SK-N-SH (cell line): ENCODE results near the gene EFNB1. TPM values are rescaled to one million over a fixed set of nuclear protein-coding genes. Genes with fewer than 3 reads are reported as not detected.

Experiments used
- CTCF ChIA-PET: fragments of 300-600, 350-600 bp; formaldehyde crosslinking; extraction: SDS; loops from one replicate; lab custom pipeline; 2021; lab: Yijun Ruan, JAX
- POLR2A ChIA-PET: fragments of 350-600 bp; sonication (Branson Sonifier 250); formaldehyde crosslinking; extraction: SDS; loops from one replicate; lab custom pipeline; 2020; ENCODE audit warnings: antibody characterized with exemption, inconsistent platforms; lab: Yijun Ruan, JAX
- DNase-seq: peaks from one replicate; pipeline ENCODE4 v3.0.0; 2012
- H2AFZ ChIP-seq: fragments of 200-600 bp; sonication (generic); 2 replicates; pipeline ENCODE4 v1.8.1; 2016; ENCODE audit warnings: antibody characterized with exemption, mild to moderate bottlenecking, low read depth
- H3F3A ChIP-seq: fragments of 200-600 bp; sonication (generic); replicated peaks from 2 replicates; pipeline ENCODE3; 2016; ENCODE audit warnings: antibody characterized with exemption, mild to moderate bottlenecking; ENCODE audit not compliant: insufficient read depth
- H3K27ac ChIP-seq, 2 experiments: fragments of 200-500 bp in 1 of 2; fragments of 200-600 bp in 1 of 2; sonication (Bioruptor generic) in 1 of 2; sonication (generic), shearing (Covaris generic) in 1 of 2; 2 replicates each; pipeline versions ENCODE4 v1.5.1 to v1.6.1; 2014 to 2016; ENCODE audit warnings: low read depth in 2 of 2, inconsistent platforms in 1 of 2, low read length in 1 of 2, mild to moderate bottlenecking in 1 of 2, mixed read lengths in 1 of 2
- H3K27me3 ChIP-seq: fragments of 200-600 bp; sonication (generic), shearing (Covaris generic); 2 replicates; pipeline ENCODE4 v1.6.1; 2016; ENCODE audit warnings: mixed run types; ENCODE audit not compliant: insufficient read depth
- H3K36me3 ChIP-seq, 2 experiments: fragments of 200-500 bp in 1 of 2; fragments of 200-600 bp in 1 of 2; sonication (Bioruptor generic) in 1 of 2; sonication (generic) in 1 of 2; replicated peaks in 1 of 2; 2 replicates each; pipeline versions ENCODE3 to v1.5.1; 2014 to 2016; ENCODE audit warnings: low read length in 1 of 2, mild to moderate bottlenecking in 1 of 2; ENCODE audit not compliant: insufficient read depth in 2 of 2, control insufficient read depth in 1 of 2
- H3K4me1 ChIP-seq, 2 experiments: fragments of 200-500 bp in 1 of 2; fragments of 200-600 bp in 1 of 2; sonication (Bioruptor generic) in 1 of 2; sonication (generic), shearing (Covaris generic) in 1 of 2; 2 replicates each; pipeline versions ENCODE4 v1.5.1 to v1.6.1; 2014 to 2016; ENCODE audit warnings: low read depth in 1 of 2, low read length in 1 of 2, mixed run types in 1 of 2; ENCODE audit not compliant: insufficient read depth in 2 of 2, control insufficient read depth in 1 of 2
- H3K4me2 ChIP-seq: fragments of 200-600 bp; sonication (generic), shearing (Covaris generic); 2 replicates; pipeline ENCODE4 v1.6.1; 2017; ENCODE audit warnings: mixed run types
- H3K4me3 ChIP-seq, 2 experiments: fragments of 200-500 bp in 1 of 2; fragments of 200-600 bp in 1 of 2; sonication (Bioruptor generic) in 1 of 2; sonication (generic), shearing (Covaris generic) in 1 of 2; 2 replicates each; pipeline versions ENCODE4 v1.5.1 to v1.8.1; 2014 to 2016; ENCODE audit warnings: low read depth in 2 of 2, inconsistent platforms in 1 of 2, low read length in 1 of 2, mild to moderate bottlenecking in 1 of 2, mixed read lengths in 1 of 2, moderate library complexity in 1 of 2
- H3K79me2 ChIP-seq: fragments of 200-600 bp; sonication (generic); 2 replicates; pipeline ENCODE4 v1.8.1; 2017; ENCODE audit warnings: mild to moderate bottlenecking; ENCODE audit not compliant: insufficient read depth
- H3K9ac ChIP-seq: fragments of 200-600 bp; sonication (generic); 2 replicates; pipeline ENCODE4 v1.6.1; 2017; ENCODE audit warnings: mixed run types
- H3K9me2 ChIP-seq: fragments of 200-600 bp; sonication (generic); 2 replicates; pipeline ENCODE4 v1.6.1; 2017; ENCODE audit warnings: mixed run types
- H3K9me3 ChIP-seq: fragments of 200-600 bp; sonication (generic); 2 replicates; pipeline ENCODE4 v1.6.1; 2017; ENCODE audit warnings: mixed run types, mild to moderate bottlenecking, moderate library complexity
- H4K20me1 ChIP-seq: fragments of 200-600 bp; sonication (generic); 2 replicates; pipeline ENCODE4 v1.6.1; 2017; ENCODE audit warnings: mild to moderate bottlenecking, mixed run types; ENCODE audit not compliant: insufficient read depth
- FOXJ3 ChIP-seq: sonication (generic); formaldehyde crosslinking; IDR thresholded peaks from 2 replicates; pipeline ENCODE4 v1.5.1; 2020; ENCODE audit warnings: mild to moderate bottlenecking, missing genetic modification reagents
- GATA2 ChIP-seq: sonication (generic); formaldehyde crosslinking; IDR thresholded peaks from 2 replicates; pipeline ENCODE4 v1.5.0; 2020; ENCODE audit warnings: mild to moderate bottlenecking, missing genetic modification reagents
- NRF1 ChIP-seq: IDR thresholded peaks from 2 replicates; pipeline ENCODE4 v1.6.1; 2012; ENCODE audit warnings: low read depth, mild to moderate bottlenecking, low read length
- RAD21 ChIP-seq: IDR thresholded peaks from 2 replicates; pipeline ENCODE4 v1.6.1; 2012; ENCODE audit warnings: mild to moderate bottlenecking, low read length
- RCOR1 ChIP-seq: fragments of 150-350 bp; IDR thresholded peaks from 2 replicates; pipeline ENCODE4 v1.6.1; 2017; ENCODE audit warnings: antibody characterized with exemption, low read length
- RFX5 ChIP-seq: IDR thresholded peaks from 2 replicates; pipeline ENCODE4 v1.6.1; 2012; ENCODE audit warnings: mild to moderate bottlenecking, improper control_type of control experiment, low read length
- SIN3A ChIP-seq: IDR thresholded peaks from 2 replicates; pipeline ENCODE4 v1.6.1; 2012; ENCODE audit warnings: low read depth, mild to moderate bottlenecking, low read length, moderate library complexity, borderline replicate concordance
- SMC3 ChIP-seq: IDR thresholded peaks from 2 replicates; pipeline ENCODE4 v1.6.1; 2012; ENCODE audit warnings: low read depth, low read length, improper control_type of control experiment
- YY1 ChIP-seq: IDR thresholded peaks from 2 replicates; pipeline ENCODE4 v1.4.0; 2012; ENCODE audit warnings: low read depth, mild to moderate bottlenecking
- whole genome bisulfite sequencing: methylation state at CpG from one replicate; pipeline ENCODE4 v1.1.6; 2017; ENCODE audit warnings: low lambda C conversion rate; 5-methylcytosine and 5-hydroxymethylcytosine counted together
- polyA plus RNA-seq, 3 experiments: library from polyadenylated mRNA; depleted of rRNA; stranded (reverse); fragments of >200 nt; gene quantifications; 2 replicates each; pipeline ENCODE4 v1.2.3, GENCODE V29; 2012
- TF ChIP-seq, protein P1 (sequence below): fragments of 200-600 bp; sonication (generic); IDR thresholded peaks from 2 replicates; pipeline ENCODE4 v1.6.1; 2017; ENCODE audit warnings: antibody characterized with exemption, mild to moderate bottlenecking, moderate library complexity
- TF ChIP-seq, protein P2 (sequence below): fragments of 150-350 bp; IDR thresholded peaks from 2 replicates; pipeline ENCODE4 v1.6.1; 2017; ENCODE audit warnings: antibody characterized with exemption, low read length, low read depth, borderline replicate concordance
- TF ChIP-seq, protein P3 (sequence below): fragments of 150-350 bp; IDR thresholded peaks from 2 replicates; pipeline ENCODE4 v1.6.1; 2016; ENCODE audit warnings: mild to moderate bottlenecking, low read depth, low read length

The EFNB1 gene
- polyA plus RNA-seq, 1 of the 3 experiments (the other 2 are of a cell fraction) = 8.4 TPM

GRCh38 chrX:68801737-68802290, 27.0 kb upstream of the EFNB1 start:
- H3K27ac ChIP-seq = no peak overlapping the region
- no peaks in the 10 kb centered on the region for H3K4me1 ChIP-seq
- no peak for DNase-seq
- no peak overlapping the region for H3K4me3 ChIP-seq
- CTCF ChIA-PET = interaction anchor here (0.8 kb wide), 1 partner anchor 586 kb away, joined by 3 read pairs; no protein-coding TSS in a partner anchor
- TF ChIP-seq RCOR1 (no peak), NRF1 (no peak), FOXJ3 (CRISPR knock-in tag) (no peak)
- no peaks in the 10 kb centered on the region for H3K9me2 ChIP-seq
- WGBS = 29% methylated on average over 4 of the region's 4 CpGs
- H3K4me2 ChIP-seq = no peak overlapping the region
- POLR2A ChIA-PET = no interaction called here
- H3F3A ChIP-seq = no peaks in the 10 kb centered on the region
- H3K36me3 ChIP-seq = no peaks in the 10 kb centered on the region
- H3K79me2 ChIP-seq = no peaks in the 10 kb centered on the region
- H2AFZ ChIP-seq = no peak overlapping the region
- H4K20me1 ChIP-seq = no peaks in the 10 kb centered on the region
- no peak overlapping the region for H3K9ac ChIP-seq
- H3K27me3 ChIP-seq = no peaks in the 10 kb centered on the region; the same call in none of the 2 replicates
- no peaks in the 10 kb centered on the region for H3K9me3 ChIP-seq

DNA sequence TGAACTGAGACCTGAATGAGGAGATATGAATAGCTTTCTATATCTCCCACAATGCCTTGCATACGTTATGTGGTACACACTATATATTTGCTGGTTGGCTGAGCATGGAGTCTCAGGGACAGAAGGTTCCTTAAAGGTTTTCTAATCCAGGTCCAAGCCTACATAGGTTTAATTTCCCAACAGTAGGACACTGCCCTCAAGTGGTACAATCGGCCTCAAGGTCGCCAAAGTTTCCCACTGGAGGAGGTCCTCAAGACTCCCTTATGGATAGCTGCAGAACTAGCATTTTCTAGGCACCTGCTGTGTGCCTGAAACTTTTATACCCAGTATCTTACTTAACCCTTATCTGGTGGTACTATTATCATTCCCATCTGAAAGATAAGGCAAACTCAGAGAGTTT, 21.0 kb upstream of the EFNB1 start:
- no peaks in the 10 kb centered on the region for H3K27me3 ChIP-seq
- CTCF ChIA-PET = interaction anchor here (0.8 to 2.3 kb wide), 8 partner anchors 14 to 611 kb away, joined by 3 to 11 read pairs (median 4); no protein-coding TSS in a partner anchor
- H3K4me1 ChIP-seq = no peaks in the 10 kb centered on the region
- H3F3A ChIP-seq = no peaks in the 10 kb centered on the region
- no peak overlapping the region for H2AFZ ChIP-seq
- no peaks in the 10 kb centered on the region for H3K36me3 ChIP-seq
- H4K20me1 ChIP-seq = no peaks in the 10 kb centered on the region
- POLR2A ChIA-PET = no interaction called here
- H3K79me2 ChIP-seq = no peaks in the 10 kb centered on the region
- H3K9me3 ChIP-seq = no peaks in the 10 kb centered on the region
- 6% methylated on average over 2 of the region's 3 CpGs for WGBS
- TF ChIP-seq, protein P1, sequence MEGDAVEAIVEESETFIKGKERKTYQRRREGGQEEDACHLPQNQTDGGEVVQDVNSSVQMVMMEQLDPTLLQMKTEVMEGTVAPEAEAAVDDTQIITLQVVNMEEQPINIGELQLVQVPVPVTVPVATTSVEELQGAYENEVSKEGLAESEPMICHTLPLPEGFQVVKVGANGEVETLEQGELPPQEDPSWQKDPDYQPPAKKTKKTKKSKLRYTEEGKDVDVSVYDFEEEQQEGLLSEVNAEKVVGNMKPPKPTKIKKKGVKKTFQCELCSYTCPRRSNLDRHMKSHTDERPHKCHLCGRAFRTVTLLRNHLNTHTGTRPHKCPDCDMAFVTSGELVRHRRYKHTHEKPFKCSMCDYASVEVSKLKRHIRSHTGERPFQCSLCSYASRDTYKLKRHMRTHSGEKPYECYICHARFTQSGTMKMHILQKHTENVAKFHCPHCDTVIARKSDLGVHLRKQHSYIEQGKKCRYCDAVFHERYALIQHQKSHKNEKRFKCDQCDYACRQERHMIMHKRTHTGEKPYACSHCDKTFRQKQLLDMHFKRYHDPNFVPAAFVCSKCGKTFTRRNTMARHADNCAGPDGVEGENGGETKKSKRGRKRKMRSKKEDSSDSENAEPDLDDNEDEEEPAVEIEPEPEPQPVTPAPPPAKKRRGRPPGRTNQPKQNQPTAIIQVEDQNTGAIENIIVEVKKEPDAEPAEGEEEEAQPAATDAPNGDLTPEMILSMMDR = peak; percentile 54
- TF ChIP-seq SMC3 = 0 out of 2 replicates have a peak, but pooled peaks have one; percentile 18
- TF ChIP-seq YY1 = no peak
- TF ChIP-seq RAD21 = peak; percentile 48
- H3K9ac ChIP-seq = no peak overlapping the region
- no peak overlapping the region for H3K4me2 ChIP-seq
- H3K4me3 ChIP-seq = no peak overlapping the region
- H3K9me2 ChIP-seq = no peaks in the 10 kb centered on the region
- no peak for DNase-seq
- no peak overlapping the region for H3K27ac ChIP-seq

DNA sequence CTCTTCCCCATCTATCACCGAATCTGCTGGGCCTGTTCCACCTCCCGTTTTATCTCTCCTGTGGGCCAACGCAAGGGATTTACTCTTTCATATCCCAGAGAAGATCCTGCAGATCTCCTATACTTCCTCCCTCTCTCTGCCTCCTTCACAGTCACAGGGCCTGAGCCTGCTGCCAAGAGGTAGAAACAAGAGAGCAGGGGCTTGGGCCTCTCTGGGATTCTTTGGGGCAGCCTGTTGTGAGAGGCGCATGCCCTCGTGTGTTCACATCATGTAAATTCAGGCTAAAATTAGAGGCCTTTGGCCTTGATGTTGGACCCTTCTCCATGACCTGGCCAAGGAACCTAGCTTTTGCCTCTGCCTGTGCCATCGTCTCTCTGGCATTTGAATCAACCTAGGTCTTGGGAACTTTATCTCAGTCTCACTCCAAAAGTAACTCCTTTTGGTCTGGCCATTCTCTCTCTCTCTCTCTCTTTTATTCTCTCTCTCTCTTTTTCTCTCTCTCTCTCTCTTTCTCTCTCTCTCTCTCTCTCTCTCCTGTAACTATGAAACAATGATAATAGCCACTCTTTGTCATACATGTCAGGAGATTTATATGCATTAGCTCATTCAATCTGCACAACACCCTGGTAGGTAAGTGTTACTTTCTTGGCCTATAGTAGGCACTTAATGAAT, 20.0 kb upstream of the EFNB1 start:
- H4K20me1 ChIP-seq = no peaks in the 10 kb centered on the region
- no peaks in the 10 kb centered on the region for H3K4me1 ChIP-seq
- ChIA-PET CTCF (interaction anchor here (0.8 to 2.3 kb wide), 6 partner anchors 13 to 612 kb away, joined by 3 to 11 read pairs (median 4); no protein-coding TSS in a partner anchor), POLR2A (no interaction called here)
- no peak overlapping the region for H3K9ac ChIP-seq
- H3K4me3 ChIP-seq = no peak overlapping the region
- H3K9me3 ChIP-seq = no peaks in the 10 kb centered on the region
- no peaks in the 10 kb centered on the region for H3K9me2 ChIP-seq
- H3K4me2 ChIP-seq = no peak overlapping the region
- H3K27ac ChIP-seq = no peak overlapping the region
- H3K27me3 ChIP-seq = no peaks in the 10 kb centered on the region
- peak; percentile 17 for DNase-seq
- 30% methylated on average over 6 of the region's 6 CpGs for WGBS
- H3K79me2 ChIP-seq = no peaks in the 10 kb centered on the region
- H3F3A ChIP-seq = no peaks in the 10 kb centered on the region
- H3K36me3 ChIP-seq = no peaks in the 10 kb centered on the region
- TF ChIP-seq RAD21 (peak; percentile 49), RFX5 (no peak), GATA2 (no peak), SIN3A (no peak), FOXJ3 (CRISPR knock-in tag) (no peak), SMC3 (0 out of 2 replicates have a peak, but pooled peaks have one; percentile 15)
- TF ChIP-seq, protein P1 = peak; percentile 43
- TF ChIP-seq, protein P2, sequence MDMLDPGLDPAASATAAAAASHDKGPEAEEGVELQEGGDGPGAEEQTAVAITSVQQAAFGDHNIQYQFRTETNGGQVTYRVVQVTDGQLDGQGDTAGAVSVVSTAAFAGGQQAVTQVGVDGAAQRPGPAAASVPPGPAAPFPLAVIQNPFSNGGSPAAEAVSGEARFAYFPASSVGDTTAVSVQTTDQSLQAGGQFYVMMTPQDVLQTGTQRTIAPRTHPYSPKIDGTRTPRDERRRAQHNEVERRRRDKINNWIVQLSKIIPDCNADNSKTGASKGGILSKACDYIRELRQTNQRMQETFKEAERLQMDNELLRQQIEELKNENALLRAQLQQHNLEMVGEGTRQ = no peak
- TF ChIP-seq, protein P3, sequence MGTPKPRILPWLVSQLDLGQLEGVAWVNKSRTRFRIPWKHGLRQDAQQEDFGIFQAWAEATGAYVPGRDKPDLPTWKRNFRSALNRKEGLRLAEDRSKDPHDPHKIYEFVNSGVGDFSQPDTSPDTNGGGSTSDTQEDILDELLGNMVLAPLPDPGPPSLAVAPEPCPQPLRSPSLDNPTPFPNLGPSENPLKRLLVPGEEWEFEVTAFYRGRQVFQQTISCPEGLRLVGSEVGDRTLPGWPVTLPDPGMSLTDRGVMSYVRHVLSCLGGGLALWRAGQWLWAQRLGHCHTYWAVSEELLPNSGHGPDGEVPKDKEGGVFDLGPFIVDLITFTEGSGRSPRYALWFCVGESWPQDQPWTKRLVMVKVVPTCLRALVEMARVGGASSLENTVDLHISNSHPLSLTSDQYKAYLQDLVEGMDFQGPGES = no peak
- no peak overlapping the region for H2AFZ ChIP-seq
